ENCODE results near the gene DUS1L. TPM values are rescaled to one million over a fixed set of nuclear protein-coding genes. Genes with fewer than 3 reads are reported as not detected.

Gene DUS1L
- polyA plus RNA-seq, 1 donor (not counting 4 experiments of a cell fraction or from before 2014, with no cell fraction given): 49.1 TPM

DNA sequence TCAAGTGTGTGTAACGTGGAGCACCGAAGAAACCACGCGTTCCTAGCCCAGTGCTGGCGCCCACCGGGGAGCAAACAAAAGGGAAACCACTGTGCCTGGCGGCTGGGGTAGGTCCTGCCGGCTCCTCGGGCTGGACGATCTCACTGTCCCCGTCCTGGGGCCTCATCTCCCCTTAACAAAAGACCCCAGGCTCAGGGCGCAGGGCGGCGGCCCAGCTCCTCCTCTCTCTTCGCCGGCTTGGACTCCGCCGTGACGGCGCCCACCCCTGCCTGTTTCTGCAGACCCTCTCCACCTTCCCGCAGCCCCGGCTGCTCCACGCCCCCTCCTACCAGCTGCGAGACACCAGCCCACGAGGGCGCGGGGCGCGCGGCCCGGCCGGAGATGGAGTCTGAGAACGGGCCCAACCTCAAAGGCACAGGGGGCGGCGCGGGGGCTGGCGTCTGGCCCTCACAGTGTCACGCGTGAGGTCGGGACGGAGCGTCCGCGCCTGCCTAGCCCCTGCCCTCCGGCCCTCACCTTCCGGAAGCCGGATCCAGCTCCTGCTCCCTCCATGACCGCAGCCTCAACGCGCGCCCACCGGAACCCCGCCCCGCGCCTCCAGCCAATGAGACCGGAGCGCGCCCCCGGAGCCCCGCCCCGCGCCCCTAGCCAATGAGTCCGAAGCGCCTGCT, 43.2 kb downstream of the DUS1L start, which contains the start of gene CENPX:
Gene CENPX (minus strand): TSS at position 569 of the 671 bp plus-strand sequence. CDS start 17 bp downstream, at position 552.
- Histone ChIP-seq H3K9ac (ENCODE audit: control insufficient read depth, extremely low read depth, insufficient read depth, low read length) (peak within 1 kb of the TSS; percentile 80), H4K20me1 (ENCODE audit: control insufficient read depth, extremely low read depth, insufficient read depth, low read length) (peaks cover 6% of the 10 kb centered on the region), H3K4me2 (ENCODE audit: control insufficient read depth, extremely low read depth, insufficient read depth, low read depth, low read length) (peak within 1 kb of the TSS; percentile 97), H3K4me1 (ENCODE audit: control insufficient read depth, extremely low read depth, insufficient read depth, low read length) (peaks cover 26% of the 10 kb centered on the region), H3K9me1 (ENCODE audit: control insufficient read depth, extremely low read depth, insufficient read depth, low read length) (no peaks in the 10 kb centered on the region), H3K27ac (ENCODE audit: control insufficient read depth, insufficient read depth, low read length) (peak within 1 kb of the TSS; percentile 40), H2AFZ (ENCODE audit: control insufficient read depth, low read length) (peak within 1 kb of the TSS; percentile 78), H3K36me3 (ENCODE audit: control insufficient read depth in 2 of 2, extremely low read depth in 1 of 2, insufficient read depth in 2 of 2, low read length in 2 of 2) (peaks cover 0 to 4% of the 10 kb centered on the region in 2 experiments), H3K9me3 (ENCODE audit: control insufficient read depth, low read depth, low read length) (no peaks in the 10 kb centered on the region), H3K27me3 (ENCODE audit: control insufficient read depth, extremely low read depth, insufficient read depth, low read length) (no peaks in the 10 kb centered on the region), H3K4me3 (ENCODE audit: control insufficient read depth in 2 of 3, extremely low read depth in 1 of 3, insufficient read depth in 2 of 3, low read depth in 1 of 3, low read length in 3 of 3) (peak within 1 kb of the TSS; percentile 73 to 97 (median 85)), H3K79me2 (ENCODE audit: control insufficient read depth, insufficient read depth, low read length) (peaks cover 5% of the 10 kb centered on the region)
- dilution Hi-C loops (cut with MboI; ENCODE audit: extremely low pct_ligation_motif_present, low sequenced_read_pairs): no loop called here
- DNase-seq (ENCODE audit: low read depth, low spot score): no peak
- FAIRE-seq: no peak
- TF ChIP-seq, protein P1, sequence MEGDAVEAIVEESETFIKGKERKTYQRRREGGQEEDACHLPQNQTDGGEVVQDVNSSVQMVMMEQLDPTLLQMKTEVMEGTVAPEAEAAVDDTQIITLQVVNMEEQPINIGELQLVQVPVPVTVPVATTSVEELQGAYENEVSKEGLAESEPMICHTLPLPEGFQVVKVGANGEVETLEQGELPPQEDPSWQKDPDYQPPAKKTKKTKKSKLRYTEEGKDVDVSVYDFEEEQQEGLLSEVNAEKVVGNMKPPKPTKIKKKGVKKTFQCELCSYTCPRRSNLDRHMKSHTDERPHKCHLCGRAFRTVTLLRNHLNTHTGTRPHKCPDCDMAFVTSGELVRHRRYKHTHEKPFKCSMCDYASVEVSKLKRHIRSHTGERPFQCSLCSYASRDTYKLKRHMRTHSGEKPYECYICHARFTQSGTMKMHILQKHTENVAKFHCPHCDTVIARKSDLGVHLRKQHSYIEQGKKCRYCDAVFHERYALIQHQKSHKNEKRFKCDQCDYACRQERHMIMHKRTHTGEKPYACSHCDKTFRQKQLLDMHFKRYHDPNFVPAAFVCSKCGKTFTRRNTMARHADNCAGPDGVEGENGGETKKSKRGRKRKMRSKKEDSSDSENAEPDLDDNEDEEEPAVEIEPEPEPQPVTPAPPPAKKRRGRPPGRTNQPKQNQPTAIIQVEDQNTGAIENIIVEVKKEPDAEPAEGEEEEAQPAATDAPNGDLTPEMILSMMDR (optimal IDR thresholded peaks at IDR 0.05 in 1 of 3, IDR thresholded peaks at IDR 0.05 in 1 of 3, conservative IDR thresholded peaks at IDR 0.05 in 1 of 3; ENCODE audit: extremely low read depth in 1 of 3, insufficient read depth in 2 of 3, low read length in 3 of 3): no peak
- no peak for TF ChIP-seq EZH2 (IDR thresholded peaks at IDR 0.05; ENCODE audit: low read length)

DNA sequence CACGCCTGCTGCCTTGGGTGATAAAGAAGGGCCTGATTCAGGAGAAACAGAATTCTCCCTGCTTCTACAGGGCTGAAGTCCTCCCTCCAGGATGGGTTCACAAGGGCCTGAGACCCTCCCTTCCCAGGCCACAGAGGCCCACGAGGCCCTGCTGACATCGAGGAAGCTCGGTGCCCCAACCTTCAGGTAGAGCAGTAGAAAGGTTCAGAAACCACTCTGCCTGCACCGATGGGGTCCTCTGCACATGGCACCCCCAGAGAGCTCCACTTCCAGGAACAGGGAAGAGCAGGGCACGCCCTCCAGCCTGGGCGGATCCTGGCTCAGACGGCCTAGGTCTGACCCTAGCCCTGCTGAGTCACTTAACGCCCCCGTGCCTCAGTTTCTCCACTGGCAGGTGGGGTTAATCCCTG, 43.7 kb downstream of the DUS1L start:
- FAIRE-seq (no peak), DNase-seq (ENCODE audit: low read depth, low spot score) (no peak)
- peak overlapping the region; percentile 80 for H3K9ac ChIP-seq (ENCODE audit: control insufficient read depth, extremely low read depth, insufficient read depth, low read length)
- H3K36me3 ChIP-seq (ENCODE audit: control insufficient read depth in 2 of 2, extremely low read depth in 1 of 2, insufficient read depth in 2 of 2, low read length in 2 of 2): peaks cover 0 to 4% of the 10 kb centered on the region in 2 experiments
- H3K79me2 ChIP-seq (ENCODE audit: control insufficient read depth, insufficient read depth, low read length): peaks cover 5% of the 10 kb centered on the region
- H3K4me3 ChIP-seq (ENCODE audit: control insufficient read depth in 2 of 3, extremely low read depth in 1 of 3, insufficient read depth in 2 of 3, low read depth in 1 of 3, low read length in 3 of 3): peak overlapping the region; percentile 73 to 97 (median 85)
- no peaks in the 10 kb centered on the region for H3K9me3 ChIP-seq (ENCODE audit: control insufficient read depth, low read depth, low read length)
- peaks cover 26% of the 10 kb centered on the region for H3K4me1 ChIP-seq (ENCODE audit: control insufficient read depth, extremely low read depth, insufficient read depth, low read length)
- H4K20me1 ChIP-seq (ENCODE audit: control insufficient read depth, extremely low read depth, insufficient read depth, low read length): peaks cover 6% of the 10 kb centered on the region
- peak overlapping the region; percentile 10 for H2AFZ ChIP-seq (ENCODE audit: control insufficient read depth, low read length)
- dilution Hi-C loops (cut with MboI; ENCODE audit: extremely low pct_ligation_motif_present, low sequenced_read_pairs): no loop called here
- H3K27me3 ChIP-seq (ENCODE audit: control insufficient read depth, extremely low read depth, insufficient read depth, low read length): no peaks in the 10 kb centered on the region
- H3K4me2 ChIP-seq (ENCODE audit: control insufficient read depth, extremely low read depth, insufficient read depth, low read depth, low read length): peak overlapping the region; percentile 97
- TF ChIP-seq EZH2 (IDR thresholded peaks at IDR 0.05; ENCODE audit: low read length): no peak
- TF ChIP-seq, protein P1 (optimal IDR thresholded peaks at IDR 0.05 in 1 of 3, IDR thresholded peaks at IDR 0.05 in 1 of 3, conservative IDR thresholded peaks at IDR 0.05 in 1 of 3; ENCODE audit: extremely low read depth in 1 of 3, insufficient read depth in 2 of 3, low read length in 3 of 3): no peak
- peak overlapping the region; percentile 40 for H3K27ac ChIP-seq (ENCODE audit: control insufficient read depth, insufficient read depth, low read length)
- H3K9me1 ChIP-seq (ENCODE audit: control insufficient read depth, extremely low read depth, insufficient read depth, low read length): no peaks in the 10 kb centered on the region

Measured in keratinocyte (primary cell).